ENCODE results near the gene NARF. TPM values are rescaled to one million over a fixed set of nuclear protein-coding genes. Genes with fewer than 3 reads are reported as not detected.

NARF gene
- total RNA-seq, 1 experiment from 2014 or later, result 96.7 TPM

GRCh38 chr17:82446649-82447048 lies 11.9 kb upstream of the NARF start:
- no peak for ATAC-seq
- POLR2A ChIA-PET, result no interaction called here
- no peak overlapping the region for H3K4me3 Mint-ChIP-seq
- CTCF ChIA-PET, result no interaction called here
- TF ChIP-seq AR (CRISPR knock-in tag; IDR thresholded peaks at IDR 0.05) (no peak), NR2C2 (CRISPR knock-in tag; IDR thresholded peaks at IDR 0.05) (no peak), NR3C1 (CRISPR knock-in tag; conservative IDR thresholded peaks at IDR 0.05; ENCODE audit: low read depth) (no peak), RELA (CRISPR knock-in tag; IDR thresholded peaks at IDR 0.05; ENCODE audit: borderline replicate concordance) (no peak), NFATC4 (CRISPR knock-in tag; IDR thresholded peaks at IDR 0.05) (no peak)
- TF ChIP-seq, protein P1, sequence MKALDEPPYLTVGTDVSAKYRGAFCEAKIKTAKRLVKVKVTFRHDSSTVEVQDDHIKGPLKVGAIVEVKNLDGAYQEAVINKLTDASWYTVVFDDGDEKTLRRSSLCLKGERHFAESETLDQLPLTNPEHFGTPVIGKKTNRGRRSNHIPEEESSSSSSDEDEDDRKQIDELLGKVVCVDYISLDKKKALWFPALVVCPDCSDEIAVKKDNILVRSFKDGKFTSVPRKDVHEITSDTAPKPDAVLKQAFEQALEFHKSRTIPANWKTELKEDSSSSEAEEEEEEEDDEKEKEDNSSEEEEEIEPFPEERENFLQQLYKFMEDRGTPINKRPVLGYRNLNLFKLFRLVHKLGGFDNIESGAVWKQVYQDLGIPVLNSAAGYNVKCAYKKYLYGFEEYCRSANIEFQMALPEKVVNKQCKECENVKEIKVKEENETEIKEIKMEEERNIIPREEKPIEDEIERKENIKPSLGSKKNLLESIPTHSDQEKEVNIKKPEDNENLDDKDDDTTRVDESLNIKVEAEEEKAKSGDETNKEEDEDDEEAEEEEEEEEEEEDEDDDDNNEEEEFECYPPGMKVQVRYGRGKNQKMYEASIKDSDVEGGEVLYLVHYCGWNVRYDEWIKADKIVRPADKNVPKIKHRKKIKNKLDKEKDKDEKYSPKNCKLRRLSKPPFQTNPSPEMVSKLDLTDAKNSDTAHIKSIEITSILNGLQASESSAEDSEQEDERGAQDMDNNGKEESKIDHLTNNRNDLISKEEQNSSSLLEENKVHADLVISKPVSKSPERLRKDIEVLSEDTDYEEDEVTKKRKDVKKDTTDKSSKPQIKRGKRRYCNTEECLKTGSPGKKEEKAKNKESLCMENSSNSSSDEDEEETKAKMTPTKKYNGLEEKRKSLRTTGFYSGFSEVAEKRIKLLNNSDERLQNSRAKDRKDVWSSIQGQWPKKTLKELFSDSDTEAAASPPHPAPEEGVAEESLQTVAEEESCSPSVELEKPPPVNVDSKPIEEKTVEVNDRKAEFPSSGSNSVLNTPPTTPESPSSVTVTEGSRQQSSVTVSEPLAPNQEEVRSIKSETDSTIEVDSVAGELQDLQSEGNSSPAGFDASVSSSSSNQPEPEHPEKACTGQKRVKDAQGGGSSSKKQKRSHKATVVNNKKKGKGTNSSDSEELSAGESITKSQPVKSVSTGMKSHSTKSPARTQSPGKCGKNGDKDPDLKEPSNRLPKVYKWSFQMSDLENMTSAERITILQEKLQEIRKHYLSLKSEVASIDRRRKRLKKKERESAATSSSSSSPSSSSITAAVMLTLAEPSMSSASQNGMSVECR (CRISPR knock-in tag; IDR thresholded peaks at IDR 0.05; ENCODE audit: borderline replicate concordance), result no peak
- TF ChIP-seq, protein P2, sequence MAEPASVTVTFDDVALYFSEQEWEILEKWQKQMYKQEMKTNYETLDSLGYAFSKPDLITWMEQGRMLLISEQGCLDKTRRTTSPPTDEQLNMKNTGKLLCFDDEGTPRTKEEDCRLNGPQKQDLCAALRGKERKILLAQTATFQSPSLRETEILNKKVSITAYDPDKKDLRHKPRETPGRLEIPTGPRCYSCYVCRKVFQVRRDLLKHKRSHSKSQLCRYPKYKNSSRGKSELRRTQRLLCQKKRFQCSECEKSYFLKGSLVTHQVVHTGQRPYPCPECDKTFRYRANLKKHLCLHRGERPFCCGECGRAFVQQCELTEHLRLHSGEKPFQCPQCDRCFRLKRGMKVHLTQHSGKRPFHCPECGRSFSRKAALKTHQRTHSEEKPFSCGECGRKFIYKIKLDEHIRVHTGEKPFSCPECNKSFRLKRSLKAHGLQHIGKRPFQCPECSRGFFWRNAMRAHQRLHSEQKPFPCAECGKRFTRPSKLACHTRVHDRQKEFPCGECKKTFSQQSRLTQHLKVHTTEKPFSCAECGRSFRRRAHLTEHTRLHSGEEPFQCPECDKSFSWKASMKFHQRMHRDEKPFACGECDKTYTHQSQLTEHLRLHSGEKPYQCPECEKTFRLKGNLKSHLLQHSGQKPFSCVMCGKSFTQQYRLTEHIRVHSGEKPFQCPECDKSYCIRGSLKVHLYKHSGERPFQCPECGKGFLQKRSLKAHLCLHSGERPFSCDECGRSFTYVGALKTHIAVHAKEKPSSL (CRISPR knock-in tag; conservative IDR thresholded peaks at IDR 0.05), result no peak
- TF ChIP-seq, protein P3, sequence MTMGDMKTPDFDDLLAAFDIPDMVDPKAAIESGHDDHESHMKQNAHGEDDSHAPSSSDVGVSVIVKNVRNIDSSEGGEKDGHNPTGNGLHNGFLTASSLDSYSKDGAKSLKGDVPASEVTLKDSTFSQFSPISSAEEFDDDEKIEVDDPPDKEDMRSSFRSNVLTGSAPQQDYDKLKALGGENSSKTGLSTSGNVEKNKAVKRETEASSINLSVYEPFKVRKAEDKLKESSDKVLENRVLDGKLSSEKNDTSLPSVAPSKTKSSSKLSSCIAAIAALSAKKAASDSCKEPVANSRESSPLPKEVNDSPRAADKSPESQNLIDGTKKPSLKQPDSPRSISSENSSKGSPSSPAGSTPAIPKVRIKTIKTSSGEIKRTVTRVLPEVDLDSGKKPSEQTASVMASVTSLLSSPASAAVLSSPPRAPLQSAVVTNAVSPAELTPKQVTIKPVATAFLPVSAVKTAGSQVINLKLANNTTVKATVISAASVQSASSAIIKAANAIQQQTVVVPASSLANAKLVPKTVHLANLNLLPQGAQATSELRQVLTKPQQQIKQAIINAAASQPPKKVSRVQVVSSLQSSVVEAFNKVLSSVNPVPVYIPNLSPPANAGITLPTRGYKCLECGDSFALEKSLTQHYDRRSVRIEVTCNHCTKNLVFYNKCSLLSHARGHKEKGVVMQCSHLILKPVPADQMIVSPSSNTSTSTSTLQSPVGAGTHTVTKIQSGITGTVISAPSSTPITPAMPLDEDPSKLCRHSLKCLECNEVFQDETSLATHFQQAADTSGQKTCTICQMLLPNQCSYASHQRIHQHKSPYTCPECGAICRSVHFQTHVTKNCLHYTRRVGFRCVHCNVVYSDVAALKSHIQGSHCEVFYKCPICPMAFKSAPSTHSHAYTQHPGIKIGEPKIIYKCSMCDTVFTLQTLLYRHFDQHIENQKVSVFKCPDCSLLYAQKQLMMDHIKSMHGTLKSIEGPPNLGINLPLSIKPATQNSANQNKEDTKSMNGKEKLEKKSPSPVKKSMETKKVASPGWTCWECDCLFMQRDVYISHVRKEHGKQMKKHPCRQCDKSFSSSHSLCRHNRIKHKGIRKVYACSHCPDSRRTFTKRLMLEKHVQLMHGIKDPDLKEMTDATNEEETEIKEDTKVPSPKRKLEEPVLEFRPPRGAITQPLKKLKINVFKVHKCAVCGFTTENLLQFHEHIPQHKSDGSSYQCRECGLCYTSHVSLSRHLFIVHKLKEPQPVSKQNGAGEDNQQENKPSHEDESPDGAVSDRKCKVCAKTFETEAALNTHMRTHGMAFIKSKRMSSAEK (CRISPR knock-in tag; IDR thresholded peaks at IDR 0.05; ENCODE audit: borderline replicate concordance), result no peak
- DNase-seq (ENCODE audit: low spot score), result no peak
- H3K4me1 Mint-ChIP-seq, result peaks cover 16% of the 10 kb centered on the region
- peaks cover 8% of the 10 kb centered on the region for H3K27me3 Mint-ChIP-seq (ENCODE audit: low read depth)
- peaks cover 6% of the 10 kb centered on the region for H3K9me3 Mint-ChIP-seq
- H3K36me3 Mint-ChIP-seq, result peaks cover 7% of the 10 kb centered on the region
- no peak overlapping the region for H3K27ac Mint-ChIP-seq

DNA sequence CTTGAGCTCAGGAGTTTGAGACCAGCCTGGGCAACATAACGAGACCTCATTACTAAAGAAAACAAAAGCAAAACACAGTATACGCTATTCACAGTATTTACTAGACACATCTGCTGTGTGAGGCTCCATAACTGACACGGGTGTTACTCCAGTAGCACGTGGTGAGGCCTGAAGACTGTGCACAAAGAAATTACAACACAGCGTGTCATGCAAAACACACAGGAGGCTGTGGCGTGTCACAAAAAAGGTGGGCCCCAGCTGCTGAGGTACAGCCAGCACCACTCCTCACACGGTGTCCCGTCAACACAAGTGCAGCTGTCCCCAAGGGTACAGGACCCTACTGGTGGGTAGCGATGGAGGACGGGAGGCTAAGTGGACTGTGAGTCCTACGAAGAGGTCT lies 10.7 kb upstream of the NARF start:
- CTCF ChIA-PET, result no interaction called here
- no peak for ATAC-seq
- Mint-ChIP-seq H3K27ac (no peak overlapping the region; the same call in 1 of the 2 replicates), H3K9me3 (peaks cover 17% of the 10 kb centered on the region), H3K4me1 (peaks cover 14% of the 10 kb centered on the region), H3K27me3 (ENCODE audit: low read depth) (peaks cover 17% of the 10 kb centered on the region), H3K4me3 (no peak overlapping the region), H3K36me3 (peaks cover 12% of the 10 kb centered on the region)
- POLR2A ChIA-PET, result no interaction called here
- TF ChIP-seq ZNF423 (CRISPR knock-in tag; IDR thresholded peaks at IDR 0.05) (no peak), NR2C2 (CRISPR knock-in tag; IDR thresholded peaks at IDR 0.05) (no peak), STAT6 (CRISPR knock-in tag; conservative IDR thresholded peaks at IDR 0.05; ENCODE audit: low read depth) (no peak)
- TF ChIP-seq, protein P4, sequence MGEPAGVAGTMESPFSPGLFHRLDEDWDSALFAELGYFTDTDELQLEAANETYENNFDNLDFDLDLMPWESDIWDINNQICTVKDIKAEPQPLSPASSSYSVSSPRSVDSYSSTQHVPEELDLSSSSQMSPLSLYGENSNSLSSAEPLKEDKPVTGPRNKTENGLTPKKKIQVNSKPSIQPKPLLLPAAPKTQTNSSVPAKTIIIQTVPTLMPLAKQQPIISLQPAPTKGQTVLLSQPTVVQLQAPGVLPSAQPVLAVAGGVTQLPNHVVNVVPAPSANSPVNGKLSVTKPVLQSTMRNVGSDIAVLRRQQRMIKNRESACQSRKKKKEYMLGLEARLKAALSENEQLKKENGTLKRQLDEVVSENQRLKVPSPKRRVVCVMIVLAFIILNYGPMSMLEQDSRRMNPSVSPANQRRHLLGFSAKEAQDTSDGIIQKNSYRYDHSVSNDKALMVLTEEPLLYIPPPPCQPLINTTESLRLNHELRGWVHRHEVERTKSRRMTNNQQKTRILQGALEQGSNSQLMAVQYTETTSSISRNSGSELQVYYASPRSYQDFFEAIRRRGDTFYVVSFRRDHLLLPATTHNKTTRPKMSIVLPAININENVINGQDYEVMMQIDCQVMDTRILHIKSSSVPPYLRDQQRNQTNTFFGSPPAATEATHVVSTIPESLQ (CRISPR knock-in tag; IDR thresholded peaks at IDR 0.05), result no peak
- DNase-seq (ENCODE audit: low spot score), result no peak

Measured in WTC11 (cell line).